WTC11 (cell line): ENCODE data around the gene IL36A.

ENCODE experiments used
- TF ChIP-seq, protein P1 (sequence below): fragments of 200-600 bp; IDR thresholded peaks from 2 replicates; pipeline ENCODE4 v1.8.0; 2022; ENCODE audit warnings: antibody characterized with exemption
- TF ChIP-seq, protein P2 (sequence below): sonication (generic); formaldehyde crosslinking; IDR thresholded peaks from 2 replicates; pipeline ENCODE4 v1.8.1; 2022; ENCODE audit warnings: low read depth, mild to moderate bottlenecking, moderate library complexity, missing genetic modification reagents, borderline replicate concordance

DNA sequence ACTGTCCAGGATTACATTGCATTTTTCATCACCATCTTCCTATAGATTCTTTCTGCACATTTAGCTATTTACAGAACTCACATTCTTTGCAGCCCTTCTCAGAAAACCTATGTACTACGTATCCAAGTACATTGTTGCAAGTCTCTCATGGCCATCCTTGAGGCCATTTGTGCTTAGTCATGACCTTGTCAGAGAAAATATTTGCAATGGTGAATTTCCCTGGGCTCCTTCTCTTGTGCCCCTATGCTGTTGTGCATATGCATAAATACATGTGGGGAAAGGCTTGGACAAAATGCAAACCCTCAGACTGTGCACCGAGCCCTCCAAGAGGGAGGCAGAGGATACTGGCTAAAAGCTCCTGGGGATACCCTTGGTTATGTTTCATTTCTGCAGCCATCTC is 19.5 kb downstream of the IL36A start:
- TF ChIP-seq, protein P1, sequence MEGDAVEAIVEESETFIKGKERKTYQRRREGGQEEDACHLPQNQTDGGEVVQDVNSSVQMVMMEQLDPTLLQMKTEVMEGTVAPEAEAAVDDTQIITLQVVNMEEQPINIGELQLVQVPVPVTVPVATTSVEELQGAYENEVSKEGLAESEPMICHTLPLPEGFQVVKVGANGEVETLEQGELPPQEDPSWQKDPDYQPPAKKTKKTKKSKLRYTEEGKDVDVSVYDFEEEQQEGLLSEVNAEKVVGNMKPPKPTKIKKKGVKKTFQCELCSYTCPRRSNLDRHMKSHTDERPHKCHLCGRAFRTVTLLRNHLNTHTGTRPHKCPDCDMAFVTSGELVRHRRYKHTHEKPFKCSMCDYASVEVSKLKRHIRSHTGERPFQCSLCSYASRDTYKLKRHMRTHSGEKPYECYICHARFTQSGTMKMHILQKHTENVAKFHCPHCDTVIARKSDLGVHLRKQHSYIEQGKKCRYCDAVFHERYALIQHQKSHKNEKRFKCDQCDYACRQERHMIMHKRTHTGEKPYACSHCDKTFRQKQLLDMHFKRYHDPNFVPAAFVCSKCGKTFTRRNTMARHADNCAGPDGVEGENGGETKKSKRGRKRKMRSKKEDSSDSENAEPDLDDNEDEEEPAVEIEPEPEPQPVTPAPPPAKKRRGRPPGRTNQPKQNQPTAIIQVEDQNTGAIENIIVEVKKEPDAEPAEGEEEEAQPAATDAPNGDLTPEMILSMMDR = no peak
- TF ChIP-seq, protein P2, sequence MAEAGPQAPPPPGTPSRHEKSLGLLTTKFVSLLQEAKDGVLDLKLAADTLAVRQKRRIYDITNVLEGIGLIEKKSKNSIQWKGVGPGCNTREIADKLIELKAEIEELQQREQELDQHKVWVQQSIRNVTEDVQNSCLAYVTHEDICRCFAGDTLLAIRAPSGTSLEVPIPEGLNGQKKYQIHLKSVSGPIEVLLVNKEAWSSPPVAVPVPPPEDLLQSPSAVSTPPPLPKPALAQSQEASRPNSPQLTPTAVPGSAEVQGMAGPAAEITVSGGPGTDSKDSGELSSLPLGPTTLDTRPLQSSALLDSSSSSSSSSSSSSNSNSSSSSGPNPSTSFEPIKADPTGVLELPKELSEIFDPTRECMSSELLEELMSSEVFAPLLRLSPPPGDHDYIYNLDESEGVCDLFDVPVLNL = no peak
